Measurements from ENCODE around the gene EXOC3L2.

EXOC3L2 gene

DNA sequence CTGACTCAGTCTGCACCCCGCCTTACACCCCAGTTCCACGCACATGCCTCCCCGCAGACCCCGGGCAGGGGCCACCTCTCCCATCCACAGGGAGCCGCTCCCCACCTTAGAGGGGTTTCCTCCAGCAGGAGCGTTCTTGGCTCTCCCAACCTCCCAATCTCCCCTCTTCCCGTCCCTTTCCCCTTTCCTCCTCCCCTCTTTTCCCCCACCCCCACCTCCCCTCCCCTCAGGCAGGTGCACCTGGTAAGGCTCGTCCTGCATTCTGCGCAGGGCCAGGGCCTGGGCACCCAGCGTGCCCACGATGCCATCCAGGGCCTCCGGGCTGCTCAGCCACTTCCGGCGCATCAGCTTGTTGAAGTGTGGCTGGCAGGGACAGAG, 27.3 kb downstream of the EXOC3L2 start:
- no peak for DNase-seq

DNA sequence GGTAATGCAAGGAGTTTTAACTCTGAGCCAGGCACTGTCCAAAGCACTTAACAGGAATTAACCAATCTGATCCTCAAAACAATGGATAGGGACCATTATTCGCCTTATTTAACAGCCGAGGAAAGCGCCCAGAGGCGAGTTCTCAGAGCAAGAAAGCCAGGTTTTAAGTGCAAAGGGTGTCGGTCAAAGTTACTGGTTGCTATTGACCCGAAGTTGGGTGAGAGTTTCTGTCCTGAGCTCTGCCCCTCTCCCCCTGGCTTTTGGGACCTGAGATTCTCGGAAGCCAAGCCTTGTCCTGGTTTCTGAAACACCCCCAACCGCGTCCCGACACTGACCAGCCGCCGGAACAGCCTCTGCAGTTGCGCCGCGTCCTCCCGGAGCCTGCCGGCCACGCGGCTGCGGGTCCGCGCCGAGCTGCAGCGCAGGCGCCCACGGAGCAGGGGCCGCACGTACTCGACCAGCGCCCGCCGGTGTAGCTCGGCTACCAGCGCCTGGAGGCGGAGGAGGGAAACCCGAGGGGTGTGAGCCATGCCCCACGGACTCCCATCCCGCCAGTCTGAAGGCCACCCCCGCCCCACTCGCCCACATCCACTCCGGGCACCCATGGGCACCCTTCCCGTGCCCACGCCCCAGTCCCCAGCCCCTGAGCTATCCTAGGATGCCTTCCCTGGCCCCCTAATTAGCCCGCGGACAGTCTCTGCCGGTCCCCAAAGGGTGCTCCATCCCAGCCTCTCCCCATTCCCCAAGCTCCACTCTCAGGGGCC, 27.8 kb downstream of the EXOC3L2 start:
- no peak for DNase-seq

DNA sequence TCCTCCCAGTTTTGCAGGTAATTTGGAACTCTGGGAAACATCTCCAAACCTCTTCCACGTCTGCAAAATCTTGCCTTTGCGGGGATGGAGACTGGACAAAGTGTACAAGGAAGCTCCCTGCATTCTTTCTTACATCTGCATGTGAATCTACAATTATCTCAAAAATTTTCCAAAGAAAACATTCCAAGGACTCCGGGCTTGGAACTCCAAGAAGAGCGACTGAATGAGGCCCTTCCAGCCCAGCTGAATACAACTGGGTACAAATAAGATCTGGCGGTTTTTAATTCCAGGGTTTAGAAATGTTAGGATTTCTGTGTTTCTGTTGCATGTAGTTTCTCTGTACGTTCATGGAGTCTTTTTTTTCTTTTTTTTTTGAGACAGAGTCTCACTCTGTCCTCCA, 28.5 kb downstream of the EXOC3L2 start:
- no peak for DNase-seq

DNA sequence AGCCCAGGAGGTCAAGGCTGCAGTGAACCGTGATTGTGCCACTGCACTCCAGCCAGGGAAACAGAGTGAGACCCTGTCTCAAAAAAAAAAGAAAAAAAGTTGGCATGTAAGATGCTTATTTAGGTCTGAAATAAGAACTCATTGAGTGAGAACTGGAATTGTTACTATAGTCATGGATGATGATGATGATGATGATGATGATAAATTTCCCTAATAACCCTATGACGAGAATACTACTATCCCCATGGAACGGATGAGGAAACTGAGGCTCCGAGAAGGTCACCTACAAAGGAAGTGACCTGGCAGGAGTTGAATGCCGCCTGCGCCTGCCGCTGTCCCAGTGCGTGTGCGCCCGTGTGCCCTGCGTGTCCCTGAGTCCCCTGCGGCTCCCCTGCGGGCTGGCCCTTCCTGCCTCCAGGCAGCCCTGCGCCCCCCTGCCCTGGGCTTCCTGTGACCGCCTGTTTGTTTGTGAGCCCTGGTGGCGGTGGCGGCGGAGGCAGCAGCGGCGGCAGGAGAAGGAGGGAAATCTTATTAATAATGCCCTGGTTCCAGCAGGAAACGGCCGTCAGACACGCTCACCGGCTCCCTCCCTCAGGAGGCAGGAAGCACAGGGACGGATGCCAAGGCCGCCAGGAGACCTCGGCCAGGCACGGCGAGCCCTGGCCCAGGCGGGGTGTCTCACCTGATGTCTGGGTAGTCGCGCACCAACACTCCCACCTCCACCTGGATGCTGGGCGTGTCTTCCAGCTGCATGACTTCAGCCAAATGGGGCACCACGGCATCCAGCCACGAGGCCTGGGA, 29.6 kb downstream of the EXOC3L2 start:
- DNase-seq: peak; percentile 18

DNA sequence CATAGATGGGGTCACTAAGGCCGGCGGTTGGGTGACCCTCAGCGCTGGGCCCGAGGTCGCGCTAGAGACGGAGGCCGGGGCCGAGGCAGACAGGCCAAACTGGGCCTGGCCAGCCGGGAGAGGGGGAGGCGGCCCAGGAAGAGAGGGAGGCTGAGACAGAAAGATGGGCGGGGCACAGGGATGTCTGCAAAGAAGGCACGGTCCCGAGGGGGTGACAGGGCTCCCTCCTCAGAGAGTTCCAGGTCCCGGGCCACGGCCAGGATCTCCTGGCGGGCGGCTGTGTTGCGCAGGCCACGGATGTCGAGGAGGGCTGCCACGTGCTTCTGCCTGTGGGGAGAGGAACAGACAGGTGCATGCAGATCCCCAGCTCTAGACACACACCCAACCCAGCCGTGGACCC, 32.2 kb downstream of the EXOC3L2 start:
- DNase-seq: no peak

DNA sequence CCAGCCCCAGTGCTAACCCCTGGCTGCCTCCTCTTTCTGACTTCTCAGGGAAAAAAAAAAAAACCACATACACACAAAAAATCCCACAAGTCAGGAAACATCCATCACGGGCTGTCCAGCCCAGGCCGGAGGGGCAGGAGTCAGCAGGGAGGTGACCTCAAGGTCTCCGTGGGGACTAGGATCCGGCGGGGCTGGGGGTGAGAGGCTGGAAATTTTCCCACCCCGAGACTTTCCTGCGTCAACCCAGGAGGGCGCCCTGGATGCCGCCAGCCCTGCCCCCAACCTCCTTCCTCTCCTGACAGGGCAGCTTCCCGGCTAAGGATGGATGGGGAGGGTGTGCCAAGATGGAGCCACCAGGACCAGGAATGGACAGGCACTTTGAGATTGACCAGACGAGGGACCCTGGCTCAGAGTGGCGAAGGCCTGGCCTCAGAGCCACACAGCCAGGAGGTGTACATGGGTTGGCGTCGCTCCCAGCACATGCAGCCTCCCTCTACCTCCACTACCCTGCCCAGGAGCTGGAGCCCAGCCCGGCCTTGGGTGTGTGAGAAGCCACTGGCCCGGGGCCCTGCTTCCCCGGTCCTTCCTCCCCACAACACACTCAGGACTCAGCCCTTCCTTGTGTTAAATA, 33.3 kb downstream of the EXOC3L2 start:
- peak; percentile 35 for DNase-seq

DNA sequence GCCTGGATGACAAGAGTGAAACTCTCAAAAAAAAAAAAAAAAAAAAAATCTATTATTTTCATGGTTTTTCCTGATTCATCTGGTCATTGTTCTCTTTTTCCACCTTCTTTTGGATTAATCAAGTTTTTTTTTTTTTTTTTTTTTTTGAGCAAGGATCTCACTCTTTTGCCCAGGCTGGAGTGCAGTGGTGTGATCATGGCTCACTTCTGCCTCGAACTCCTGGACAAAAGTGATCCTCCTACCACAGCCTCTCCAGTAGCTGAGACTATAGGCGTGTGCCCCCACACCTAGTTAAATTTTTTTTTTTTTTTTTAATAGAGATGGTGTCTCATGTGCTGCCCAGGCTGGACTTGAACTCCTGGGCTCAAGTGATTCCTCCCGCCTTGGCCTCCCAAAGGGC, 38.9 kb downstream of the EXOC3L2 start:
- DNase-seq: no peak

DNA sequence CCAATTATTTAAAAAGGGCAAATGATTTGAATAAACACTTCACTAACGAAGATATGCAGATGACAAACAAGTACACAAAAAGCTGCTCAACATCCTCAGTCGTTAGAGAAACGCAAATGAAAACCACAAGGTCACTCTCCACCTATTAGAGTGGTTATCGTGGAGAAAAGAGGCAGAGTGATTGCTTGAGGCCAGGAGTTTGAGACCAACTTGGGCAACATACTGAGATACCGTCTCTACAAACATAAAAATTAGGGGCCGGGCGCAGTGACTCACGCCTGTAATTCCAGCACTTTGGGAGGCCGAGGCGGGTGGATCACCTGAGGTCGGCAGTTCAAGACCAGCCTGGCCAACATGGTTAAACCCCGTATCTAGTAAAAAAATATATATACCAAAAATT, 39.4 kb downstream of the EXOC3L2 start:
- DNase-seq: no peak

DNA sequence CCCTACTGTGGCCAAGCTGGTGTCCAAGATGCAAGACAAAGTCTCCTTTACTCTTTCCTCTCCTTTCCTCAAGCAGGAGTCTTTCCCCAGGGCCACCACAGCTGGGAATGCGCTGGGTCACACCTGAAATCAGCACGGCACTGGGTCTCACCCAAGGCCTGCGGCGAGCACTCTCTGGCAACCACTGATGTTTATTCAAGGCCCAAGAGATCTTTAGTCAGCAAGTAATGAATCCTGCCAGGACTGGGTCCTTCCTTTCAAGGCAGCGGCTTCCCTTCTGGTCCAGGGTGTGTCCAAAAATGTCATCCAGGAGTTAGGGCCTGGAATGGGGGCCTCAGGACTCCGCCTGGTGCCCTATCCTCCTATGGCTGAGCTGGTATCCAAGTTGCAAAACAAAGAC, 42.6 kb downstream of the EXOC3L2 start:
- no peak for DNase-seq

DNA sequence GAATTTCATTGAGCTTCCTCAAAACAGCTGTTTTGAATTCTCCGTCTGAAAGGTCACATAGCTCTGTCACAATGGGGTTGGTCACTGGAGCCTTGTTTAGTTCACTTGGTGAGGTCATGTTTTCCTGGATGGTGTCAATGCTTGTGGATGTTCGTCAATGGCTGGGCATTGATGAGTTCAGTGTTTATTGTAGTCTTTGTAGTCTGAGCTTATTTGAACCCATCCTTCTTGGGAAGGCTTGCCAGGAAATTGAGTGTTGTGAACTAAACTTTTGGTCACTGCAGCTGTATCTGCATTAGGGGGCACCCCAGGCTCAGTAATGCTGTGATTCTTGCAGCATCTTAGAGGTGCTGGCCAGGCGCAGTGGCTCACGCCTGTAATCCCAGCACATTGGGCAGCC, 44.6 kb downstream of the EXOC3L2 start:
- peak; percentile 62 for DNase-seq

DNA sequence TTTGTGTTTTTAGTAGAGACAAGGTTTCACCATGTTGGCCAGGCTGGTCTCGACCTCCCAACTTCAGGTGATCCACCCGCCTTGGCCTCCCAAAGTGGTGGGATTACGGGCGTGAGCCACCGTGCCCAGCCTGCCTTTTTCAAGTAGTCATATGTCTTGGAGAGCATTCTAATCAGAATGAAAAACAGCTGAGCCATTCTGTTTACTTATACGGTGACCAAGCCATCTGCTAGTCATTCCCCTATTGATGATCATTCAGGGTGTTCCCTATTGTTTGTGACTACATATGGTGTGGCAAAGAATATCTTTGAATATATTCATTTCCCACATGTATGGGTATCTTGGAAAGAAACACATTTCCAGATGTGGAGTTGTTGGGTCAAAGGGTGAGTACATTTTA, 49.4 kb downstream of the EXOC3L2 start:
- DNase-seq: no peak

DNA sequence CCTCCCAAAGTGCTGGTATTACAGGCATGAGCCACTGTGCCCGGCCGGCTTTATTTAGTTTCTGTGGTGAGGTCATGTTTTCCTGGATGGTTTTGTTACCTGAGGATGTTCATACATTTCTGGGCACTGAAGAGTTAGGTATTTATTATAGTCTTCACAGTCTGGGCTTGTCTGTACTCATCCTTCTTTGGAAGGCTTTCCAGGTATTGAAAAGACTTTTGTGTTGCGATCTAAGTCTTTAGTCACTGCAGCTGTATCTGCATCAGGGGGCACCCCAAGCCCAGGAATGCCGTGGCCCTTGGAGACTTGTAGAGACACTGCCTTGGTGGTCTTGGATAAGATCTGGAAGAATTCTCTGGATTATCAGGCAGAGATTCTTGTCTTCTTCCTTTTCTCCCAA, 53.8 kb downstream of the EXOC3L2 start:
- DNase-seq: no peak

DNA sequence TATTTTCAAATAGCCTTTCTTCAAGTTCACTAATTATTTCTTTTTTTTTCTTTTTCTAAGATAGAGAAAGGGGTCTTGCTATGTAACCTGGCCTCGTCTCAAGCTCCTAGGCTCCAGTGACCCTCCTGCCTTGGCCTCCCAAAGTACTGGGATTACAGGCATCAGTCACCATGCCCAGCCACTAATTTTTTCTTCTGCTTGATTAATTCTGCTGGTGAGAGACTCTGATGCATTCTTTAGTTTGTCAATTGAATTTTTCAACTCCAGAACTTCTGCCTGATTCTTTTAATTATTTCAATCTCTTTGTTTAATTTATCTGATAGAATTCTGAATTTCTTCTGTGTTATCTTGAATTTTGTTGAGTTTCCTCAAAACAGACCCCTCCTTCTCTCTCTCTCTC, 55.2 kb downstream of the EXOC3L2 start:
- no peak for DNase-seq

DNA sequence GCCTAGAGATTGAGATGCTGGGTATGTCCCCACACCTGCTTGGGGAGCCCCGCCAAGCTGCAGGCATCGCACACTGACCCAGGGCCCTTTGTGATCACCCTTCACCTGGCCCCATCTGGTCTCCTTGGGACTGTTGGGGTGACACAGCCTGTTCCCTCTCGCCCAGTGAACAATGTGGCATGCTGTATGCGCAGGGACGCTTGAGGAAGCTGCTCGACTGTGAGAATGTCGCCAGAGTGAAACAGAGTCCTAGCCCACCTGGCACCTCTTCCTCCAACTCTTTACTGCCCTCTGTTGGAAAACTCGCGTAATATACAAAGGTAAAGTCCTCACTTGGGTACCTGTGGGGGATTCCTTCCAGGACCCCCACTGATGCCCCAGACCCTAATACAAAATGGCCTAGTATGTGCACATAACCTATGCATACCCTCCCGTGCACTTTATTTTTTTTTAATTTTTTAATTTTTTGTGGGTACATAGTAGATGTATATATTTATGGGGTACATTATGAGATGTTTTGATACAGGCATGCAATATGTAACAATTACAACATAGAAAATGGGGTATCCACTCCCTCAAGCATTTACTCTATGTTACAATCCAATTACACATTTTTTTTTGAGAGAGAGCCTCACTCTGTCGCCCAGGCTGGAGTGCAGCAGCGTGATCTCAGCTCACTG, 57.6 kb downstream of the EXOC3L2 start:
- peak; percentile 72 for DNase-seq

DNA sequence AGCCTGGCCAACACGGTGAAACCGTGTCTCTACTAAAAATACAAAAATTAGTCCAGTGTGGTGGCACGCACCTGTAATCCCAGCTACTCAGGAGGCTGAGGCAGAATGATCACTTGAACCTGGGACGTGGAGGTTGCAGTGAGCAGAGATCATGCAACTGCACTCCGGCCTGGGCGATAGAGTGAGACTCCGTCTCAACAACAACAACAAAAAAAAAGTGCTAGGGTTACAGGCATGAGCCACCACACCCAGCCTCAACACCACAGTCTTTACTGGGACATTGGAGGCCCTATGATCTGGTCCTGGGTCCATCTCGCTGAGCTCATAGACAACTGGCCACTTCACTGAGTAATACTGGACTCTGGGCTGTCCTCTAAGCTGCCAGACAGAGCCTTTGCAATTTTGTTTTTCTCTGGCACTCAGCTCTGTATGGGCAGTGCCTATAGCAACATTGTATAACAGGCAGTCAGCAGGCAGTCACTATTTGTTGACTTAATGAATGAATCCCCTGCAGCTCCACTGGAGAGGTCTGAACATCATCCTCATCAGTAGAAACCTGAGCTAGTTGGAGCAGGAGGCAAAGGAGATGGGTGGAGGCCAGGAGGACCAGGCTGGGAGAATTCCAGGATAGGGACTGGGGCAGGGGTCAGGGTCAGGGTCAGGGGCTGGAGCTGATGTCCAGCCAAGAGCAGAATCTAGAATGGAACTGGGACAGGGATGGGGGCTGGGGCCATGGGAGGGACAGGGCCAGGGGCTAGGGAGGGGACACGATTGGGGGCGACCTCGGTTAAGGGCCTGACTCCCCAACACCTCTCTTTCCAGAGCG, 58.5 kb downstream of the EXOC3L2 start:
- no peak for DNase-seq

DNA sequence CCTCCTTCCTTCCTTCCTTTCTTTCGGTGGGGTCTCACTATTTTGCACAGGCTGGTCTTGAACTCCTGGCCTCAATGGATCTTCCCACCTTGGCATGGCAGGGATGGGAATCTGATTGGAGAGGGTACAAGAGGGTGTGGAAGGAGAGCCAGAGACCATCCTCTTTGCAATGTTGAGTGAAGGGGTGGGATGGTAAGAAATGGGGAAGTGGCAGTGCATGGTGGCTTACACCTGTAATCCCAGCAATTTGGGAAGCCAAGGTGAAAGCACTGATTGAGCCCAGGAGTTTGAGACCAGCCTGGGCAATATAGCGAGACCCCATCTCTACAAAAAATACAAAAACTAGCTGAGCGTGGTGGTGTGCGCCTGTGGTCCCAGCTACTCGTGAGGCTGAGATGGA, 61.1 kb downstream of the EXOC3L2 start:
- no peak for DNase-seq

DNA sequence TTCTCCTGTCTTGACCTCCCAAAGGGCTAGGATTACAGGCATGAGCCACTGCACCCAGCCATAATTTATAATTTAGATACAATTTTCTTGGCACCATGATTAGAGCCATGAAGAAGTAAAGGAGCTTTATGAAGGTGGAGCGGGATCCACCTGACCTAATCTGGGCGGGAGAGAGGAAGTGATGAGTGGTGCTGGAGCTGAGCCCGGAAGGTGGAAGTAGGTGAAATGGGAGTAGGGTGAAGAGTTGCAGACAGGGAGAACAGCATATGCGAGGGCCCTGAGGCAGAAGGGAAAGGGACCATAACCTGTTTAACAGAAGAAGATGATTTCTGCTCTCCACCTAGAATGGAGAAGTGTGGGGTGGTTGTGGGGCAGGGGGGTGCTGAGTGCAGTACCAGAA, 62.4 kb downstream of the EXOC3L2 start:
- no peak for DNase-seq

DNA sequence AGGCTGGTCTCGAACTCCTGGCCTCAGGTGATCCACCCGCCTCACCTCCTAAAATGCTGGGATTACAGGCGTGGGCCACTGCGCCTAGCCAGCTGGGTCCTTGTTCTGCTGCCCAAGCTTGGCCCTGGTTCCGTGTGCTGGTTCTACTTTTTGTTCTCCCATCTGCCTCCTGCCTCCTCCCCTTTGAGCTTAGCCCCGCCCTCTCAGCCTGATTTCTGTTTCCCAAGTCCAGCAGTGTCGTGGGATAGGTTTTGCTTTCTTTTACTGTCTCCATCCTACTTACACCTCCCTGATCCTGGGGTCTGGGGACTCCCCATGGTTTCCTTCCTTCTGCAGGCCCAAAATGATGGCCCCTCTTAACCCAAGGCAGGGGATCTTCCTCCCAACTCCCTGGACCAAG, 64.3 kb downstream of the EXOC3L2 start:
- DNase-seq: no peak

DNA sequence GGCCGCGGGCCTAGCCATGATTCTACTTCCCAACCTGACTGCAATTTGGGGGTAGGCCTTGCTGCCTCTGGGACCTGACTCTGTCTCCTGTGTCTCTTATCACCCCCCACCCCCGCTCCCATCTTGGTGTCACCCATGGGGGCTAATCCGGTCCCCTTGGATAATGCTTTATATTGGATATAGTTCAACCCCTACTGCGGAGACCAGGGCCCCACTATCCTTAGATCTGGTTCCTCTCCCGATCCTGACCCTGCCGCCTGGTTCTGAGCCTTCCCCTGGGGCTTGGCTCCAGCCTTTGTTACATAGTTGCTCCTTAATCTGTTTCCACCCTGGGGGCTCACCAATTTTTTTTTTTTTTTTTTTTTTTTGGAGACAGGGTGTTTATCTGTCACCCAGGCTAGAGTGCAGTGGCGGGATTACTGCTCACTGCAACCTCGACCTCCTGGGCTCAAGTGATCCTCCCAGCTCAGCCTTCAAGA, 65.3 kb downstream of the EXOC3L2 start:
- DNase-seq: peak; percentile 31

DNA sequence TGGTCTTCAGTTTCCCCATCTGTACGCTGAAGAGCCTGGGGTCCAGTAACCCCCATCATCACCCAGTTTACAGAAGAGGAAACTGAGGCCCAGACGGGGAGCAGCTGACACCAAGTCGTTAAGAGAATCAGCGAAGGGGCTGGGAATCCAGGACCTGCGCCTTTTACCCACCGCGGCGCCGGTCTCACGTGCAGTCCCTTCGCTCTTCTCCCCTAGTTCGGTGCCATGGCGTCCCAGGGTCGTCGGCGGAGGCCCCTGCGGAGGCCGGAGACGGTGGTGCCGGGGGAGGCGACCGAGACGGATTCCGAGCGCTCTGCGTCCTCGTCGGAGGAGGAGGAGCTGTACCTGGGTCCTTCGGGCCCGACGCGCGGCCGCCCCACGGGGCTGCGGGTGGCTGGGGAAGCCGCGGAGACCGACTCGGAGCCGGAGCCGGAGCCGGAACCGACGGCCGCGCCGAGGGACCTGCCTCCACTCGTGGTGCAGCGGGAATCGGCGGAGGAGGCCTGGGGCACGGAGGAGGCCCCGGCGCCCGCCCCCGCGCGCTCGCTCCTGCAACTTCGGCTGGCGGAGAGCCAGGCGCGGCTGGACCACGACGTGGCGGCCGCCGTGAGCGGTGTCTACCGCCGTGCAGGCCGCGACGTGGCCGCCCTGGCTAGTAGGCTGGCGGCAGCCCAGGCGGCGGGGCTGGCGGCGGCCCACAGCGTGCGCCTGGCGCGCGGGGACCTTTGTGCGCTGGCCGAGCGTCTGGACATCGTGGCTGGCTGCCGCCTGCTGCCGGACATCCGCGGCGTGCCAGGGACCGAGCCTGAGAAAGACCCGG, 65.9 kb downstream of the EXOC3L2 start:
- peak; percentile 50 for DNase-seq

DNA sequence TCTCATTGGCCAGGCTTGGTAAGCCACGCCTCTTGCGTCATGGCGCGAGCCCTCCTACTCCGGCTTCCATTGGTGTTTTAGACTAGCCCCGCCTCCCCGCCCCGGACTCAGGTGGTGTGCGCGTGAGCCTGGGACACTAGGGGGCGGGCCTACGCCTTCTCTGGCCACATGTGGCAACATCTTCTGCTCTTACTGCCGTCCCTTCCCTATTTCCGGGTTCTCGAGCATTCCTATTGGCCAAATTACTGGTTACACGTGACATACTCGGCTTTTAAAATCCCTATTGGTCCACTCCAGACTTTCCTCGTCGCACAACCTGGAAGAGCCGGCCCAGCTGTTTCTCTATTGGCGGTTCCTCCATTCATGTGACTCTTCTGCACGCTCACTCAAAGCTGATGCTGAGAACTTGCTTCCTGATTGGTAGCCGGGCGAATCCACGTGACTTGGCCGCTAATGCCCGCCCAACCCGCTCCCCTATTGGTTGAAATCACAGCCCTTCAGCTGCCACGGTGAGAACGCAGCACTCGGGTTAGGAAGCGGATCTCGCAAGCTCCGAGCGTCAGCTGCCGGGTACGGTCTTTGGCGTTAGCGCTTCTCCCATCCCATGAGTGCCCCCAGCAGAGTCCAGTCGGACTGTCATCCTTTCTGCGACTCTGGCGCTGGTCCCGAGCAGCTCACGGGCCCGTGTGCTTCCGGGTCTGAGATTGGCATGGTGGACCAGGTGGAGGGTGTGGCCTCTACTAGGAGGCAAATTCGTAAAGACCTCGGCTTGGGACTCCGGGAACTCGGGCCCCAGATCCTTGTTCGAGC, 66.7 kb downstream of the EXOC3L2 start, which contains the start of gene BLOC1S3:
Gene BLOC1S3 (plus strand): TSS at position 523 of the 810 bp plus-strand sequence. CDS start 513 bp downstream, outside the sequence.
- peak; percentile 100 for DNase-seq

Data from hematopoietic multipotent progenitor cell treated with erythropoietin and hydrocortisone succinate and interleukin-3 and kit ligand, for 4 days (in vitro differentiated cells).